ENCODE data around the gene VSIG10.

The VSIG10 gene

DNA sequence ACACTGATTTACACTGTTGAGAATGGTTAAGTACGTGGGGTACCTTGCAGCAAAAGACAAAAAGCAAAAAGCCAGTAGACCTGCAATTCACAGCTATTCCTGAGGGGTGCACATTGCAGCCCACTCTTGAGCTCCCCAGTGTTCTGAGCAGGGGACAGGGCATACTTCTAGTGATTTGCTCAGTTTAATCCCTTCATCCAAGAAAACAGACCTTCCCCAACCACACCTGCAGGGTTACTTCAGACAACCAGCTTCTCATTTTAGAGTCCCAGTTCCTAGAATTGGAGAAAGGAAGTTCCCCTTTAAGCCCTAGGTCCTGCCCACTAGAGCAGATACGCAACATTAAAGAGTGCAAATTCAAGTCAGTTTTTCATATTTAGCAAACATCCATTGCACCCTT lies 39.2 kb downstream of the VSIG10 start:
- TF ChIP-seq SPI1 (IDR thresholded peaks at IDR 0.05; ENCODE audit: borderline replicate concordance, low read depth) (no peak; the same call in 1 of the 2 replicates), GABPA (IDR thresholded peaks at IDR 0.05; ENCODE audit: low read depth) (no peak), POLR2AphosphoS5 (IDR thresholded peaks at IDR 0.05; ENCODE audit: low read depth) (no peak)
- TF ChIP-seq, protein P1, sequence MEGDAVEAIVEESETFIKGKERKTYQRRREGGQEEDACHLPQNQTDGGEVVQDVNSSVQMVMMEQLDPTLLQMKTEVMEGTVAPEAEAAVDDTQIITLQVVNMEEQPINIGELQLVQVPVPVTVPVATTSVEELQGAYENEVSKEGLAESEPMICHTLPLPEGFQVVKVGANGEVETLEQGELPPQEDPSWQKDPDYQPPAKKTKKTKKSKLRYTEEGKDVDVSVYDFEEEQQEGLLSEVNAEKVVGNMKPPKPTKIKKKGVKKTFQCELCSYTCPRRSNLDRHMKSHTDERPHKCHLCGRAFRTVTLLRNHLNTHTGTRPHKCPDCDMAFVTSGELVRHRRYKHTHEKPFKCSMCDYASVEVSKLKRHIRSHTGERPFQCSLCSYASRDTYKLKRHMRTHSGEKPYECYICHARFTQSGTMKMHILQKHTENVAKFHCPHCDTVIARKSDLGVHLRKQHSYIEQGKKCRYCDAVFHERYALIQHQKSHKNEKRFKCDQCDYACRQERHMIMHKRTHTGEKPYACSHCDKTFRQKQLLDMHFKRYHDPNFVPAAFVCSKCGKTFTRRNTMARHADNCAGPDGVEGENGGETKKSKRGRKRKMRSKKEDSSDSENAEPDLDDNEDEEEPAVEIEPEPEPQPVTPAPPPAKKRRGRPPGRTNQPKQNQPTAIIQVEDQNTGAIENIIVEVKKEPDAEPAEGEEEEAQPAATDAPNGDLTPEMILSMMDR (IDR thresholded peaks at IDR 0.05; ENCODE audit: insufficient read depth, low read length), result no peak
- TF ChIP-seq, protein P2, sequence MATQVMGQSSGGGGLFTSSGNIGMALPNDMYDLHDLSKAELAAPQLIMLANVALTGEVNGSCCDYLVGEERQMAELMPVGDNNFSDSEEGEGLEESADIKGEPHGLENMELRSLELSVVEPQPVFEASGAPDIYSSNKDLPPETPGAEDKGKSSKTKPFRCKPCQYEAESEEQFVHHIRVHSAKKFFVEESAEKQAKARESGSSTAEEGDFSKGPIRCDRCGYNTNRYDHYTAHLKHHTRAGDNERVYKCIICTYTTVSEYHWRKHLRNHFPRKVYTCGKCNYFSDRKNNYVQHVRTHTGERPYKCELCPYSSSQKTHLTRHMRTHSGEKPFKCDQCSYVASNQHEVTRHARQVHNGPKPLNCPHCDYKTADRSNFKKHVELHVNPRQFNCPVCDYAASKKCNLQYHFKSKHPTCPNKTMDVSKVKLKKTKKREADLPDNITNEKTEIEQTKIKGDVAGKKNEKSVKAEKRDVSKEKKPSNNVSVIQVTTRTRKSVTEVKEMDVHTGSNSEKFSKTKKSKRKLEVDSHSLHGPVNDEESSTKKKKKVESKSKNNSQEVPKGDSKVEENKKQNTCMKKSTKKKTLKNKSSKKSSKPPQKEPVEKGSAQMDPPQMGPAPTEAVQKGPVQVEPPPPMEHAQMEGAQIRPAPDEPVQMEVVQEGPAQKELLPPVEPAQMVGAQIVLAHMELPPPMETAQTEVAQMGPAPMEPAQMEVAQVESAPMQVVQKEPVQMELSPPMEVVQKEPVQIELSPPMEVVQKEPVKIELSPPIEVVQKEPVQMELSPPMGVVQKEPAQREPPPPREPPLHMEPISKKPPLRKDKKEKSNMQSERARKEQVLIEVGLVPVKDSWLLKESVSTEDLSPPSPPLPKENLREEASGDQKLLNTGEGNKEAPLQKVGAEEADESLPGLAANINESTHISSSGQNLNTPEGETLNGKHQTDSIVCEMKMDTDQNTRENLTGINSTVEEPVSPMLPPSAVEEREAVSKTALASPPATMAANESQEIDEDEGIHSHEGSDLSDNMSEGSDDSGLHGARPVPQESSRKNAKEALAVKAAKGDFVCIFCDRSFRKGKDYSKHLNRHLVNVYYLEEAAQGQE (IDR thresholded peaks at IDR 0.05; ENCODE audit: insufficient replicate concordance, low read depth), result no peak
- Histone ChIP-seq H3K4me3 (replicated peaks; ENCODE audit: insufficient read depth, low read length) (no peak overlapping the region), H3K27ac (replicated peaks) (no peak overlapping the region), H3K27me3 (ENCODE audit: insufficient read depth, poor library complexity, severe bottlenecking) (peaks cover 19% of the 10 kb centered on the region)
- no peak for DNase-seq (ENCODE audit: low read depth in 1 of 2, low spot score in 1 of 2)

DNA sequence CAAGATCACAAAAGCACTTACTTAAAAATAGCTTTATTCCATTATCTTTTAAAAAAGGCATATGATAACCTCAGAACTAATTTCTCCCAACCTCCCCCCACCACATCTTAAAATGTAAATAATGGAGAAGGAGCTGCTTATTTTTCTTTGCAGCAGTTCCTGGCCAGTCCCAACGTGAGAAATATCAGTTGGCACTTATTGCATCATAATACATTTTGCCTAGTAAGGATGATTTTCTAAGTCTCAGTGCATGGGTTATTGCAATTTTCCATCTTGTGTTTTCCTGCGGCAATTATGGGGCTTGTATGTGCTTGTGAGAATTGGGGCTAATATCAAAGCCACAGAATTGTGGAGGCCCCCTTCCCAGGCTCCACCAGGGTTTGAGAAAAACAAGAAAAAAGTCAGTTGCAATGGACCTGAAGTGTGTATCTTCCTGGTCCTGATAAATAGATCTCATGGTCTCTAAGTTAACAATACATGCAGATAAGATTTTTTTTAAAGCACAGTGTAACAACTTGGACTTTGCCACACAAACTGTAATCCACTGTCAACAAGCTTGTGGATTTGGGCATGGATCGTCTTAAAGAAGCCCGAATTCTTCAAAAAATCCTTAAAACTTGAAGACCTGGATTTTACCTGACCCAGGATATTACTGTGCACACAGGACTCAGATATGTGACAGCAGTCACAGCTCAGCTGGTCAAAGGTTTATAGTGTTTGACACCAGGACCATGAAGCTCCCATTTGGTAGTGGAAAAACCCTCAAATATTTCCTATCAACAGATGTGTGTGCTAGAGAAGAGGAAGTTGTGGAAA lies 40.0 kb downstream of the VSIG10 start:
- no peak for TF ChIP-seq POLR2AphosphoS5 (IDR thresholded peaks at IDR 0.05; ENCODE audit: low read depth)
- TF ChIP-seq, protein P1 (IDR thresholded peaks at IDR 0.05; ENCODE audit: insufficient read depth, low read length), result no peak
- no peak for TF ChIP-seq SPI1 (IDR thresholded peaks at IDR 0.05; ENCODE audit: borderline replicate concordance, low read depth)
- no peak for TF ChIP-seq GABPA (IDR thresholded peaks at IDR 0.05; ENCODE audit: low read depth)
- TF ChIP-seq, protein P2 (IDR thresholded peaks at IDR 0.05; ENCODE audit: insufficient replicate concordance, low read depth), result no peak
- no peak overlapping the region for H3K4me3 ChIP-seq (replicated peaks; ENCODE audit: insufficient read depth, low read length)
- H3K27me3 ChIP-seq (ENCODE audit: insufficient read depth, poor library complexity, severe bottlenecking), result peaks cover 19% of the 10 kb centered on the region
- DNase-seq (ENCODE audit: low read depth in 1 of 2, low spot score in 1 of 2), result no peak
- no peak overlapping the region for H3K27ac ChIP-seq (replicated peaks)

DNA sequence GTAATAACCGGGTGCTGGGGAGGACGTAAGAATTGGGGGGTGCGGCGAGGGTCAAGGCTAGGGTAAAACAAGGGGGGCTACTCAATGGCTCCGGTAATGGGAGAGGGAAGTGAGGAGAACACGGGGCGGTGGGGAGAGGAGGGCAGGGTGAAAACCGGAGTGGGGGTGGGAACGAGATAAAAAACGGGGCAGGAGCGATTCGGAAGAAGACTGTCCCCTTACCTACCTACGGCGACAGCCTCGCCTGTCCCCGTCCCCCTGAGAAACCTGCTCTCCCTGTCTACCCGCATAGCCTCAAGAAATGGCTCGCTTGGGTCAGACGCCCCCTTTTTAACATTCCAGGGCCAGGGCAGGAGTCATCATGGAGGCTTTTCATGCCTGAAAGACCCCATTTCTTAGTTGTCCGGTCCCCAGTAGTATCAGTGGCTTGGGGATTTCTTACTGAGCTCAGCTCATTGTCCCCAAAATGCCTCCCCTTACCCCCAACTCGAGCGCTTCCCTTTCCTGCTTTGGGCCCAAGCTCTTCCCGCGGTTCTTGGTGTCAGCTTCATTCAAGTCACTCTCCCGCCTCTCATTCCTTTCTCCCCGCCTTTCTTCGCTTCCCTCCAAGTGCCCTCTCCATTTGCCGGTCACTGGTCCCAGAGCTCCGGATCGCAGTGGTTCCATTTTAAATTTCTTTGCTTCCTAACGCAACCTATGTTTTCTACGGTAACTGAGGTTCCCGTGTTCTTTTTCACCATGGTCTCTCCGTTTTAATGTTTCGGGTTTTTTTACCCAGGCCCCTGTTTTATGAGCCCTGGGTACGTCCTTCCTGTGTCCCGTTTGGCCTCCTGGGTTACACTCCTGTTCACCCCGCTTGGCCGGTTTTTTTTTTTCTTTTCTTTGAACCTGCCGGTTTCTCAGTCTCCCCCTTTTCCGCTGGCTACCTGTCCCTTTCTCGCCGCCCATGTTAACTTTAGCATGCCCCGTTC lies 41.7 kb downstream of the VSIG10 start:
- DNase-seq (ENCODE audit: low read depth in 1 of 2, low spot score in 1 of 2), result no peak
- peaks cover 19% of the 10 kb centered on the region for H3K27me3 ChIP-seq (ENCODE audit: insufficient read depth, poor library complexity, severe bottlenecking)
- no peak overlapping the region for H3K27ac ChIP-seq (replicated peaks)
- TF ChIP-seq, protein P1 (IDR thresholded peaks at IDR 0.05; ENCODE audit: insufficient read depth, low read length), result no peak
- TF ChIP-seq POLR2AphosphoS5 (IDR thresholded peaks at IDR 0.05; ENCODE audit: low read depth), result no peak
- TF ChIP-seq, protein P2 (IDR thresholded peaks at IDR 0.05; ENCODE audit: insufficient replicate concordance, low read depth), result no peak
- no peak for TF ChIP-seq SPI1 (IDR thresholded peaks at IDR 0.05; ENCODE audit: borderline replicate concordance, low read depth)
- no peak for TF ChIP-seq GABPA (IDR thresholded peaks at IDR 0.05; ENCODE audit: low read depth)
- peak overlapping the region; percentile 62 for H3K4me3 ChIP-seq (replicated peaks; ENCODE audit: insufficient read depth, low read length)

Data from HL-60 (cell line).